ENCODE measurements around the gene RGS3. TPM values are rescaled to one million over a fixed set of nuclear protein-coding genes. Genes with fewer than 3 reads are reported as not detected.

RGS3 gene
- total and polyA plus RNA-seq, 2 of the 13 experiments (the other 11 are each of a cell fraction or from before 2014, with no cell fraction given): 17.1 to 28.8 TPM

GRCh38 chr9:113593682-113594281, 130.3 kb downstream of the RGS3 start (continued):
- TF ChIP-seq AGO2 (optimal IDR thresholded peaks at IDR 0.05; ENCODE audit: low read depth, low read length) (peak; percentile 56), WIZ (CRISPR knock-in tag; IDR thresholded peaks at IDR 0.05) (no peak), ZNF577 (CRISPR knock-in tag; IDR thresholded peaks at IDR 0.05; ENCODE audit: borderline replicate concordance, low read depth) (no peak), ZNF232 (CRISPR knock-in tag; IDR thresholded peaks at IDR 0.05; ENCODE audit: borderline replicate concordance) (no peak), ZNF441 (CRISPR knock-in tag; IDR thresholded peaks at IDR 0.05; ENCODE audit: borderline replicate concordance) (no peak), ZBTB37 (CRISPR knock-in tag; IDR thresholded peaks at IDR 0.05) (no peak), HHEX (CRISPR knock-in tag; IDR thresholded peaks at IDR 0.05) (no peak), SP5 (CRISPR knock-in tag; IDR thresholded peaks at IDR 0.05; ENCODE audit: borderline replicate concordance, low read depth) (no peak), ISX (CRISPR knock-in tag; conservative IDR thresholded peaks at IDR 0.05) (no peak), POLR2AphosphoS5 (IDR thresholded peaks at IDR 0.05; ENCODE audit: low read depth, low read length) (0 out of 2 replicates have a peak, but pooled peaks have one; percentile 19), TOPORS (CRISPR knock-in tag; IDR thresholded peaks at IDR 0.05) (no peak), ATF1 (CRISPR knock-in tag; IDR thresholded peaks at IDR 0.05) (no peak)
- TF ChIP-seq, protein P1, sequence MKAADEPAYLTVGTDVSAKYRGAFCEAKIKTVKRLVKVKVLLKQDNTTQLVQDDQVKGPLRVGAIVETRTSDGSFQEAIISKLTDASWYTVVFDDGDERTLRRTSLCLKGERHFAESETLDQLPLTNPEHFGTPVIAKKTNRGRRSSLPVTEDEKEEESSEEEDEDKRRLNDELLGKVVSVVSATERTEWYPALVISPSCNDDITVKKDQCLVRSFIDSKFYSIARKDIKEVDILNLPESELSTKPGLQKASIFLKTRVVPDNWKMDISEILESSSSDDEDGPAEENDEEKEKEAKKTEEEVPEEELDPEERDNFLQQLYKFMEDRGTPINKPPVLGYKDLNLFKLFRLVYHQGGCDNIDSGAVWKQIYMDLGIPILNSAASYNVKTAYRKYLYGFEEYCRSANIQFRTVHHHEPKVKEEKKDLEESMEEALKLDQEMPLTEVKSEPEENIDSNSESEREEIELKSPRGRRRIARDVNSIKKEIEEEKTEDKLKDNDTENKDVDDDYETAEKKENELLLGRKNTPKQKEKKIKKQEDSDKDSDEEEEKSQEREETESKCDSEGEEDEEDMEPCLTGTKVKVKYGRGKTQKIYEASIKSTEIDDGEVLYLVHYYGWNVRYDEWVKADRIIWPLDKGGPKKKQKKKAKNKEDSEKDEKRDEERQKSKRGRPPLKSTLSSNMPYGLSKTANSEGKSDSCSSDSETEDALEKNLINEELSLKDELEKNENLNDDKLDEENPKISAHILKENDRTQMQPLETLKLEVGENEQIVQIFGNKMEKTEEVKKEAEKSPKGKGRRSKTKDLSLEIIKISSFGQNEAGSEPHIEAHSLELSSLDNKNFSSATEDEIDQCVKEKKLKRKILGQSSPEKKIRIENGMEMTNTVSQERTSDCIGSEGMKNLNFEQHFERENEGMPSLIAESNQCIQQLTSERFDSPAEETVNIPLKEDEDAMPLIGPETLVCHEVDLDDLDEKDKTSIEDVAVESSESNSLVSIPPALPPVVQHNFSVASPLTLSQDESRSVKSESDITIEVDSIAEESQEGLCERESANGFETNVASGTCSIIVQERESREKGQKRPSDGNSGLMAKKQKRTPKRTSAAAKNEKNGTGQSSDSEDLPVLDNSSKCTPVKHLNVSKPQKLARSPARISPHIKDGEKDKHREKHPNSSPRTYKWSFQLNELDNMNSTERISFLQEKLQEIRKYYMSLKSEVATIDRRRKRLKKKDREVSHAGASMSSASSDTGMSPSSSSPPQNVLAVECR (CRISPR knock-in tag; IDR thresholded peaks at IDR 0.05; ENCODE audit: borderline replicate concordance): no peak
- TF ChIP-seq, protein P2, sequence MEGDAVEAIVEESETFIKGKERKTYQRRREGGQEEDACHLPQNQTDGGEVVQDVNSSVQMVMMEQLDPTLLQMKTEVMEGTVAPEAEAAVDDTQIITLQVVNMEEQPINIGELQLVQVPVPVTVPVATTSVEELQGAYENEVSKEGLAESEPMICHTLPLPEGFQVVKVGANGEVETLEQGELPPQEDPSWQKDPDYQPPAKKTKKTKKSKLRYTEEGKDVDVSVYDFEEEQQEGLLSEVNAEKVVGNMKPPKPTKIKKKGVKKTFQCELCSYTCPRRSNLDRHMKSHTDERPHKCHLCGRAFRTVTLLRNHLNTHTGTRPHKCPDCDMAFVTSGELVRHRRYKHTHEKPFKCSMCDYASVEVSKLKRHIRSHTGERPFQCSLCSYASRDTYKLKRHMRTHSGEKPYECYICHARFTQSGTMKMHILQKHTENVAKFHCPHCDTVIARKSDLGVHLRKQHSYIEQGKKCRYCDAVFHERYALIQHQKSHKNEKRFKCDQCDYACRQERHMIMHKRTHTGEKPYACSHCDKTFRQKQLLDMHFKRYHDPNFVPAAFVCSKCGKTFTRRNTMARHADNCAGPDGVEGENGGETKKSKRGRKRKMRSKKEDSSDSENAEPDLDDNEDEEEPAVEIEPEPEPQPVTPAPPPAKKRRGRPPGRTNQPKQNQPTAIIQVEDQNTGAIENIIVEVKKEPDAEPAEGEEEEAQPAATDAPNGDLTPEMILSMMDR (CRISPR knock-in tag; IDR thresholded peaks at IDR 0.05): no peak
- TF ChIP-seq, protein P3, sequence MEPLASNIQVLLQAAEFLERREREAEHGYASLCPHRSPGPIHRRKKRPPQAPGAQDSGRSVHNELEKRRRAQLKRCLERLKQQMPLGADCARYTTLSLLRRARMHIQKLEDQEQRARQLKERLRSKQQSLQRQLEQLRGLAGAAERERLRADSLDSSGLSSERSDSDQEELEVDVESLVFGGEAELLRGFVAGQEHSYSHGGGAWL (CRISPR knock-in tag; IDR thresholded peaks at IDR 0.05): no peak
- TF ChIP-seq, protein P4, sequence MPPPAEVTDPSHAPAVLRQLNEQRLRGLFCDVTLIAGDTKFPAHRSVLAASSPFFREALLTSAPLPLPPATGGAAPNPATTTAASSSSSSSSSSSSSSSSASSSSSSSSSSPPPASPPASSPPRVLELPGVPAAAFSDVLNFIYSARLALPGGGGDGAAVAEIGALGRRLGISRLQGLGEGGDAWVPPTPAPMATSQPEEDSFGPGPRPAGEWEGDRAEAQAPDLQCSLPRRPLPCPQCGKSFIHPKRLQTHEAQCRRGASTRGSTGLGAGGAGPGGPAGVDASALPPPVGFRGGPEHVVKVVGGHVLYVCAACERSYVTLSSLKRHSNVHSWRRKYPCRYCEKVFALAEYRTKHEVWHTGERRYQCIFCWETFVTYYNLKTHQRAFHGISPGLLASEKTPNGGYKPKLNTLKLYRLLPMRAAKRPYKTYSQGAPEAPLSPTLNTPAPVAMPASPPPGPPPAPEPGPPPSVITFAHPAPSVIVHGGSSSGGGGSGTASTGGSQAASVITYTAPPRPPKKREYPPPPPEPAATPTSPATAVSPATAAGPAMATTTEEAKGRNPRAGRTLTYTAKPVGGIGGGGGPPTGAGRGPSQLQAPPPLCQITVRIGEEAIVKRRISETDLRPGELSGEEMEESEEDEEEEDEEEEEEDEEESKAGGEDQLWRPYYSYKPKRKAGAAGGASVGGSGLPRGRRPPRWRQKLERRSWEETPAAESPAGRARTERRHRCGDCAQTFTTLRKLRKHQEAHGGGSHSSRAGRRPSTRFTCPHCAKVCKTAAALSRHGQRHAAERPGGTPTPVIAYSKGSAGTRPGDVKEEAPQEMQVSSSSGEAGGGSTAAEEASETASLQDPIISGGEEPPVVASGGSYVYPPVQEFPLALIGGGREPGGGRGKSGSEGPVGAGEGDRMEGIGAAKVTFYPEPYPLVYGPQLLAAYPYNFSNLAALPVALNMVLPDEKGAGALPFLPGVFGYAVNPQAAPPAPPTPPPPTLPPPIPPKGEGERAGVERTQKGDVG (CRISPR knock-in tag; IDR thresholded peaks at IDR 0.05; ENCODE audit: borderline replicate concordance): peak; percentile 73; the same call in 1 of the 2 replicates
